HAP-1 (cell line): Measurements from ENCODE around the gene ETS2.
A peak's percentile ranks its signal among the peaks of the same experiment; 100 is the strongest.

ENCODE experiments used
- DNase-seq, 2 experiments: peaks; one replicate each; pipeline ENCODE4 v3.0.0-alpha.2; 2016 to 2020; ENCODE audit warnings: low spot score in 2 of 2
- H3K27me3 ChIP-seq: fragments of 250-450 bp; sonication (Bioruptor Pico); 2 replicates; pipeline ENCODE4 v1.5.1; 2020; ENCODE audit warnings: low read depth, mild to moderate bottlenecking, moderate library complexity
- H3K36me3 ChIP-seq: fragments of 250-450 bp; sonication (Bioruptor Pico); replicated peaks from 2 replicates; pipeline ENCODE4 v1.5.1; 2020; ENCODE audit warnings: mild to moderate bottlenecking
- H3K4me1 ChIP-seq: fragments of 250-450 bp; sonication (Bioruptor Pico); 2 replicates; pipeline ENCODE4 v1.5.1; 2020; ENCODE audit warnings: mild to moderate bottlenecking
- H3K4me3 ChIP-seq: fragments of 250-450 bp; sonication (Bioruptor Pico); 2 replicates; pipeline ENCODE4 v1.5.1; 2020; ENCODE audit warnings: mild to moderate bottlenecking, moderate library complexity
- H3K9me3 ChIP-seq: fragments of 250-450 bp; sonication (Bioruptor Pico); 2 replicates; pipeline ENCODE4 v1.5.1; 2020; ENCODE audit warnings: mild to moderate bottlenecking, moderate library complexity
- in situ Hi-C: fragments of 300-500 bp; cut with MboI; formaldehyde crosslinking; loops from 3 replicates; pipeline ENCODE4 v1.14.3; 2020; ENCODE audit warnings: low sequenced_read_pairs, inconsistent platforms, mixed read lengths

The ETS2 gene

DNA sequence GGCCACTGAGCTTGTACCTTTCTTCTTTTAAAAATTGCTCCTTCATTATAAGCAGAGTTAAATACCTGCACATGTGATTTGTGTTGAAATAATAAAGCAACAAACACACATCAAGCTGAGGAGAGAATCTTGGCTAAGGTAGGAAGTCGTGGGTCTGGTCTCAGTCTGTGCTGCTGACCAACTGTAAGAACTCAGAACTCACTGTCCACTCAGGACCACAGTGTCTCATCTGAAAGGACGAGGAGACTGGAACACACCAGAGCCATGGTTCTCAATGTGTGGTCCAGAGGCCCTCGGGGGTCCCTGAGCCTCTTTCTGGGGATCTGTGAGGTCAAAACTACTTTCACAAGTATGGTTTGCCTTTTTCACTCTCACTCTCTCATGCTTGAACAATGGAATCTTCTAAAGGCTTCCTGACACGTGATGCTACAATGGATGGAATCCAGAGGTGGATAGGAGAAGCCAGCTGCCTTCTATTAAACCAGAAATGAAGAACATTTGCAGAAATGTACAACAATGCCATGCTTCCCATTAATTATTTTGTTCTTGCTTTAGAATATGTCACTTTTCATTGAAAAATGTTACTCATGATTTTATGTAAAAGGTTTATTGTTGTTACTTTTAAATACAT, 17.3 kb upstream of the ETS2 start:
- no peaks in the 10 kb centered on the region for H3K27me3 ChIP-seq
- H3K4me1 ChIP-seq = no peaks in the 10 kb centered on the region
- no peak for DNase-seq
- H3K9me3 ChIP-seq = no peaks in the 10 kb centered on the region
- in situ Hi-C loops = no loop called here
- no peak overlapping the region for H3K4me3 ChIP-seq
- H3K36me3 ChIP-seq = no peaks in the 10 kb centered on the region

DNA sequence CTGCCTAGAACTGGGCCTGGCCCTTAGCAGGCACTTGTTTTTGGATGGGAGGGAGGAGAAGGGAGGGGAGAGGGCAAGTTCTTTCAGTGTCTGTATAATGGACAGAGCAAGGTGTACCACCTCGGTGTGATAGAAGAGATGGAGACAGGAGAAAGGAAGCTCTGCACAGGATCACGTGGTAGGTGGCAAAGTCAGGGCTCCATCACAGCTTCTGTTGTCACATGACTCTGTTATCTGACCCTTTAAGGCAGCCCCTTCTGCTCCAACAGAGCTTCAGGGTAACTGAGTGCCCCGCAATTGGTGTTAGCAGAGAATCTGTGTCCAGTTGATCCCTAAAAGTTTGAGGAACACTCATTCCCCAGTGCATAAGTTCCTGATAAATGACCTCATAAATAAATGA, 16.5 kb upstream of the ETS2 start:
- H3K4me1 ChIP-seq = no peaks in the 10 kb centered on the region
- H3K9me3 ChIP-seq = no peaks in the 10 kb centered on the region
- no peaks in the 10 kb centered on the region for H3K36me3 ChIP-seq
- in situ Hi-C loops = no loop called here
- DNase-seq = no peak
- no peaks in the 10 kb centered on the region for H3K27me3 ChIP-seq
- H3K4me3 ChIP-seq = no peak overlapping the region

DNA sequence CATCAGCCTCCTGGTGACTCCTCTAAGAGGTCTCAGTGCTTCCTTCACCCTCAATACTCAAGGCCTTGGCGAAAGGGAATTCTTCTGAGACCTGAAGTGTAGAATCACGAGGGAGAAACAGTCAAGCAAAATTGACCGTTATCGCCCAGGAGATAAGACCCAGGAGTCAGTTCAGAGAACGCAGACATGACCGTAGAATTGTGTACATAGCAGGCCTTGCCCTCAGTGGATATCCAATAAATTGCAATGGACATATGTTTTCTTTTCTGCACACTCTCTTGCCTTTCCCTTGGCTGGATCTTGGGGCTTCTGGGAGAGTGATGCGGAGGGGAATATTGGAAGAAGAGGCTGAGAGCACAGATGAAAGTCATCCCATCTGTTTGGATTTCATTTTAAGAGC, 15.7 kb upstream of the ETS2 start:
- H3K4me1 ChIP-seq = no peaks in the 10 kb centered on the region
- H3K4me3 ChIP-seq = no peak overlapping the region
- H3K36me3 ChIP-seq = no peaks in the 10 kb centered on the region
- H3K27me3 ChIP-seq = no peaks in the 10 kb centered on the region
- DNase-seq = no peak
- in situ Hi-C loops = no loop called here
- no peaks in the 10 kb centered on the region for H3K9me3 ChIP-seq

DNA sequence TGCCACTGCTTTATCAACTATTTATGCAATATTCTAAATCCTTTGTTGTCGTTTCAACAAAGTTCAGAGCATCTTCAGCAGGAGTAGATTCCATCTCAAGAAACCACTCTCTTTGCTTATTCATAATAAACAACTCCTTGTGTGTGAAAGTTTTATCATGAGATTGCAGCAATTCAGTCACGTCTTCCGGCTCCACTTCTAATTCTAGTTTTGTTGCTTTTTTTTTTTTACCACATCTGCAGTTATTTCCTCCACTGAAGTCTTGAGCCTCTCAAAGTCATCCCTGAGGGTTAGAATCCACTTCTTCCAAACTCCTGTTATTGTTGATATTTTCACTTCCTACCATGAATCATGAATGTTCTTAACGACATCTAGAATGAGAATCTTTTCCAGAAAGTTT, 14.8 kb upstream of the ETS2 start:
- H3K4me3 ChIP-seq = no peak overlapping the region
- no peaks in the 10 kb centered on the region for H3K9me3 ChIP-seq
- H3K27me3 ChIP-seq = no peaks in the 10 kb centered on the region
- H3K4me1 ChIP-seq = no peaks in the 10 kb centered on the region
- in situ Hi-C loops = no loop called here
- no peak for DNase-seq
- H3K36me3 ChIP-seq = no peaks in the 10 kb centered on the region

DNA sequence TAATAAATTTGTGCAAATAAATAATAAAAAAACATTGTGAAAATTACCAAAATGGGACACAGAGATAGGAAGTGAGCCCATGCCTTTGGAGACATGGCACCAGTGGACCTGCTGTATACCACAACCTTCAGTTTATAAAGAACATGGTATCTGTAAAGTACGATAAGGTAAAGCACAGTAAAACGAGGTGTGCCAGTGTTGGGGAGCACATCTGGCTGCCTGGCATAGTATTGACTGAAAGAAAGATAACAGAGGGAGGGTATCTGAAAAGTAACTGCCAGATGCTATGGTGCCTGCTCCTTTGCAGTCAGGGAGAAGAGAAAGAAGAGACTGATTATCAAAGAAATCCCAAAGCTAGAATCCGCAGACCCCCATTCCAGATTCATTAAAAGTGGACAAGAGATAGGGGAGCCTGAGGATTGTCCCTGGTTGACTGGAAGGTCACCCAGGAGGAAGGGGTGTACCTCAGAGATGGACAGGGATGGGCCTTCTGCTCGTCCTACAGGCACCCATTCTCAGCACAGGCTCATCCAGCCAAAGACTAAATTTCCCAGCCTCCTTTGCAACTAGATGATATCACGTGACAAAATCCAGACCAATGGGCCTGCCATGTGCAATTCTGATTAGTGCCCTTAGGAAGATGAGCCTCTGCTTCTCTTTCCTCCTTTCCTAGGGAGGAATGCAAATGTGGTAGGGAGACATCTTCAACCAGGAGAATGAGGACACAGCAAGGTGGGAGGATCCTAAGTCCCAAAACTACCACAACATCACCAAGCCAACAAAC, 12.9 kb upstream of the ETS2 start:
- Histone ChIP-seq H3K4me3 (no peak overlapping the region), H3K36me3 (no peaks in the 10 kb centered on the region), H3K27me3 (no peaks in the 10 kb centered on the region), H3K4me1 (no peaks in the 10 kb centered on the region), H3K9me3 (no peaks in the 10 kb centered on the region)
- no peak for DNase-seq
- in situ Hi-C loops = no loop called here

DNA sequence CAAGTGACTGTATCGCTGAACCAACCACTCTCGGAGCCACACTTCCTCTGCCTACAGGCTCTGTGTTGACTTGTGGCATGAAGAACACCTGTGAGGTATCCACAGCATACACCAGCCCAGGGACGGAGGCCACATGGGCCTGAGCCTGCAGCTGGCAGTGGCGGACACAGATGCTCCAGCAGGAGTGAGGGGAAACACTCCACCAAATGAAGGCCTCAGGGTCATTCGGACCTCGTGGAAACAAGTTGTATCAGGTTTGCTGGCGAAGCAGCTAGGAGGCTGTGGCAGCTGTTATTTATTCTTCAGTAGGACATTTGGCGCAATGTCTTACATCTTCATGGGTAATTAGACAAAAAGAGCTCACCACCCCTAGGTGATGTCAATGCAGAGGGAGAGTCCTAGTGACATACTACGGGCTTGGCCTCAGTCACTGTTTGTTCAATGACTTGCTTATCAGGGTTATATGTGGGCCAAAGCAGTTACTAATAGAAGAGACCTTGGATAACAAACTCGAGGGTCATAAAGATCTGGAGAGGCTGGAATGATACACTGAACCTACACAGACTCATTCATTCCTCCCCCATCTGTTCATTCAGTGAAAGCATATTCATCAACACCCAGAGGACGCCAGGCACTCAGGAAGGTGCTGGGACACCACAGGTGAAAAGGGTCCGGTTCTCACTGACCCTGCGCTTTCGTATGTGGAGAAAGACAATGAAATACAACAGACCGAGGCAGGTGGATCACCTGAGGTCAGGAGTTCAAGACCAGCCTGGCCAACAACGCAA, 11.6 kb upstream of the ETS2 start:
- DNase-seq = no peak
- Histone ChIP-seq H3K4me3 (no peak overlapping the region), H3K9me3 (no peaks in the 10 kb centered on the region), H3K36me3 (no peaks in the 10 kb centered on the region), H3K27me3 (no peaks in the 10 kb centered on the region), H3K4me1 (no peaks in the 10 kb centered on the region)
- in situ Hi-C loops = no loop called here

DNA sequence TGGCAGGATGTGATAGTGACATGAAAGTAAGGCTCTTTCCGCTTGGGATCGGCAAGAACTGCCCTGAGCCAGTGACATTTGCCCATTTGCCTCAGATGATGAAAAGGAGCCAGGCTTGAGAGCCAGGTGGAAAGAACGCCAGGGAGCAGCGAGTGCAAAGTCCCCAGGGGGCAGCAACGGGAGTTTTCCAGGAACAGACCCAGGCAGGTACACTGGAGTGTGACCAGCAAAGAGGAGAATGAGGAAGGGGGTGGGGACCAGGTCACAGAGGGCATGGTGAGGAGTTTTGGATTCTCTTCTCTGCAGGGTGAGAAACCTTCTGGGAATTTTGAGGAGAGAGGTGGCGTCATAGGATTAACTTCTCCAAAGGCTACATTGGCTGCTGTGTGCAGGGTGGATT, 10.8 kb upstream of the ETS2 start:
- Histone ChIP-seq H3K4me3 (no peak overlapping the region), H3K36me3 (no peaks in the 10 kb centered on the region), H3K4me1 (no peaks in the 10 kb centered on the region), H3K9me3 (no peaks in the 10 kb centered on the region), H3K27me3 (no peaks in the 10 kb centered on the region)
- no peak for DNase-seq
- in situ Hi-C loops = no loop called here

DNA sequence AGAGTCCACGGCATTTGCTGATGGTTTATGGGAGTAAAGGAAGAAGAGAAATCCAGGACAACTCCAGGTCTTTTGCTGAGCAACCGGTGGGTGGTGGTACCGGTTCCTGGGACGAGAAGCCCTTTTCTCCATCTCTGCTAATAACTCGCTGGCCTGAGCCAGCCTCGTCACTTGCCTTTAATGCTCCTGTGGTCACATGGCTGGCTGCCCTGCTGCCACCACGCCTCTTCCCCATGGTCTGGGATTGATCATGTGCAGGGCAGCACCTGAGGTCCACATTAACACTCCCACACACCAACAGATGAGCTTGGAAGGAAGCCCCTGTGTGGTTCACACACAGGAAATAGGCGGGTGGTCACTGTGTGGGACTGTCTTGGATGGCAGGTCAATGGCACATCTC, 10.3 kb upstream of the ETS2 start:
- Histone ChIP-seq H3K36me3 (no peaks in the 10 kb centered on the region), H3K4me3 (no peak overlapping the region), H3K4me1 (no peaks in the 10 kb centered on the region), H3K27me3 (no peaks in the 10 kb centered on the region), H3K9me3 (no peaks in the 10 kb centered on the region)
- no peak for DNase-seq
- in situ Hi-C loops = no loop called here

DNA sequence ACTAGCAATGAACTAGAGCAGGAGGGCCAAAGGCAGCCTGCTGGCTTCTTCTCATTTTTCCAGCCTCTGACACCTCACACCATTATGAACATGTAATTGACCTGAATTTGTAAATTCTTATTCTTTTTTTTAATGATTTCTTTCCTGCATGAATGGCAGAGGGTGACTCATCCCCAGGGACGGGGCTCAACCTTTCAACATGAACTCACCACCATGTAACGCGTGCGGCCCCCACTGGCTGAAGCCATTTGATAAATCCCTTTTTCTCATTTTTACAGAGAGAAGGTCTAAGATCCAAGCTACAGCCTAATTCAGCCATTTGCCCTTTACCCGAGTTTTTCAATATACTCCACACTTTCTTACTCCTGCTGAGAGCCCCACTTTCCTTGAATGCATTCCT, 9.3 kb upstream of the ETS2 start:
- H3K4me3 ChIP-seq = no peak overlapping the region
- H3K36me3 ChIP-seq = no peaks in the 10 kb centered on the region
- in situ Hi-C loops = no loop called here
- no peak for DNase-seq
- H3K27me3 ChIP-seq = no peaks in the 10 kb centered on the region
- H3K4me1 ChIP-seq = no peaks in the 10 kb centered on the region
- H3K9me3 ChIP-seq = no peaks in the 10 kb centered on the region

DNA sequence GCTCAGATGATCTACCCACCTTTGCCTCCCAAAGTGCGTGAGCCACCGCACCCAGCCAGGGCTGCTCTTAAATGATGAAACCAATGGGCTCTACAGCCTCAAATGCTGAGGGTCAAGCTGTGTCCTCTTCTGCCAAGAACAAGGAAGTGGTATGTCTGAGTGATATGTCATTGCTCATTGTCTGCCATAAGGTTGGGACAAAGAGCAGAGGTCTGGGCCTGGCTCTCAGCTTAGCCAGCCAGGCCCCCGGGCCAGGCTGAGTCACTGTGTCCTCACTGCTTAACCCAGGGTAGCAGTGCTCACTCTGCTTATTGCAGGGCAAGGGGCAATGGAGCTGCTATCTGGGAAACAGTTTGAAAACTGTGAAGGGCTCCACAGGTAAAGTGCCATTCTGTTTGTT, 8.3 kb upstream of the ETS2 start:
- Histone ChIP-seq H3K4me3 (no peak overlapping the region), H3K9me3 (no peaks in the 10 kb centered on the region), H3K36me3 (no peaks in the 10 kb centered on the region), H3K4me1 (no peaks in the 10 kb centered on the region), H3K27me3 (no peaks in the 10 kb centered on the region)
- in situ Hi-C loops = no loop called here
- no peak for DNase-seq

DNA sequence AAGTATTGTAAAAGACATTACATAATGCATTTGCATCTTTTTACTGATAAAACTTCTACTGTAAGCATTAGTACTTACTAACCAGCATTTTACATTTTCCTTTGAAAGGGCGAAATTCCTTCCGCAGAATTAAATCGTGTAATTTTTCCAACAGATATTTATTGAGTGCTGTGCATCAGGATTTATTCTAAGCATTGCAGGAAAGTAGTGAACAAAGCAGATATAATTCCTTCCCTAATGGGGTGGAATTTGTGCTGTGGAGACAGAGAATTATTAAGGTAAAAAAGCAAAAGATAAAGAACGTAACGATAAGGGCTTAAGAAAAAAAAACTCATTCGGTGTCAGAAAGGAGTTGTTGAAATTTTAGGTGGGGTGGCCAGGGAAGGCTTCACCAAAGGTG, 7.6 kb upstream of the ETS2 start:
- no peaks in the 10 kb centered on the region for H3K36me3 ChIP-seq
- in situ Hi-C loops = no loop called here
- H3K4me3 ChIP-seq = no peak overlapping the region
- no peak for DNase-seq
- no peaks in the 10 kb centered on the region for H3K9me3 ChIP-seq
- H3K27me3 ChIP-seq = no peaks in the 10 kb centered on the region
- no peaks in the 10 kb centered on the region for H3K4me1 ChIP-seq

DNA sequence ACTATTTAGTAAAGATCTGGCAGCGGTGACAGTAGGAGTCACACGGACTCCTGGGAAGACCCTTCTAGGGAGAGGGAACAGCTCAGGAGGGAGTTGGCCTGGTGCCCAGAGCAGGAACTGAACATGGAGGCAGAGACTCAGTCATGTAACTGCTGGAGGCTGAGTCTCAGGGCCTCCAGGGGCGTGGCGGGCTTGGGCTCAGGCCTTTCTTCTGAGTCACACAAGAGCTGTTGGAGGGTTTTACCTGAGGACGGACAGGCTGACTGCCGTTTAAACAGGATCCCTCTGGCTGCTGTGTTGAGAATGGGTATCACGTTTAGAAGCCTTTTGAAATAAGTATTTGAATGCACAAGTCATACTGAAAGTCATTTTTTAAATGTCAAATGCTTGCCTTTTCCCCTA, 7.2 kb upstream of the ETS2 start:
- no peaks in the 10 kb centered on the region for H3K9me3 ChIP-seq
- in situ Hi-C loops = no loop called here
- no peaks in the 10 kb centered on the region for H3K4me1 ChIP-seq
- H3K36me3 ChIP-seq = no peaks in the 10 kb centered on the region
- no peak overlapping the region for H3K4me3 ChIP-seq
- DNase-seq = peak in 1 of 2 experiments; percentile 23
- H3K27me3 ChIP-seq = no peaks in the 10 kb centered on the region

DNA sequence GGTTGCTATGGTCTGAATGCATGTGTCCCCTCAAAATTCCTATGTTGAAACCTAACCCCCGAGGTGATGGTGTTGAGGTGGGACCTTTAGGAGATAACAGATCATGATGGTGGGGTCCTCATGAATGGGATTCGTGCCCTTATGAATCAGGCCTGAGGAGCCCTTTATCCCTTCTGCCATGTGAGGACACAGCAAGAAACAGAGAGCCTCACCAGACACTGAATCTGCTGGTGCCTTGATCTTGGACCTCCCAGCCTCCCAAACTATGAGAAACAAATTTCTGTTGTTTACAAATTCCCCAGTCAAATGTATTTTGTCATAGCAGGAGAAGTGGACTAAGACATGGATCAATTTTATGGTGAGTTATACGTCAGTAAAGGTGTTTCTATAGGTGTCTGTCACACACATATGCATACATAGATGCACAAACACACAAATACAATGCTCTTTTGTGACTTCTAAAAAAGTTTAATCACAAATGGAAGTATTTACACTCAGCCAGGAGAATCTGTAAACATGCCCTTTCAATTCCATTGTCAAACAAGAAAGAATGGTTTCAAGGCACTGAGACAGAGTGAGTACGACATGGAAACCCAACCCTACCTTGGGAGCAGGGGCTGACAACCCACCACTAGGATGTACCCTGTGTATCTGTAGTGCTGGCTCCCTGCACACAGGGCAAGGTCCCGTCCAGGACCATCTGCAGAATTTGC, 5.5 kb upstream of the ETS2 start:
- Histone ChIP-seq H3K9me3 (no peaks in the 10 kb centered on the region), H3K36me3 (no peaks in the 10 kb centered on the region), H3K4me1 (peaks cover 5% of the 10 kb centered on the region; the same call in 1 of the 2 replicates), H3K4me3 (no peak overlapping the region), H3K27me3 (no peaks in the 10 kb centered on the region)
- DNase-seq = no peak
- in situ Hi-C loops = loop anchor here (10.0 to 25.0 kb wide), 2 partner anchors 375 to 587 kb away; a partner anchor contains a TSS
